HuH-7.5 (cell line): ENCODE results near the gene OAS1.
"Not testable (repeated sequence)": the region's sequence is repeated elsewhere in the genome, so short reads cannot be mapped to it uniquely, and the experiment has no call there.

ENCODE experiments used
- DNase-seq: peaks from one replicate; pipeline ENCODE4 v3.0.0; 2011; ENCODE audit warnings: low spot score

Gene OAS1

DNA sequence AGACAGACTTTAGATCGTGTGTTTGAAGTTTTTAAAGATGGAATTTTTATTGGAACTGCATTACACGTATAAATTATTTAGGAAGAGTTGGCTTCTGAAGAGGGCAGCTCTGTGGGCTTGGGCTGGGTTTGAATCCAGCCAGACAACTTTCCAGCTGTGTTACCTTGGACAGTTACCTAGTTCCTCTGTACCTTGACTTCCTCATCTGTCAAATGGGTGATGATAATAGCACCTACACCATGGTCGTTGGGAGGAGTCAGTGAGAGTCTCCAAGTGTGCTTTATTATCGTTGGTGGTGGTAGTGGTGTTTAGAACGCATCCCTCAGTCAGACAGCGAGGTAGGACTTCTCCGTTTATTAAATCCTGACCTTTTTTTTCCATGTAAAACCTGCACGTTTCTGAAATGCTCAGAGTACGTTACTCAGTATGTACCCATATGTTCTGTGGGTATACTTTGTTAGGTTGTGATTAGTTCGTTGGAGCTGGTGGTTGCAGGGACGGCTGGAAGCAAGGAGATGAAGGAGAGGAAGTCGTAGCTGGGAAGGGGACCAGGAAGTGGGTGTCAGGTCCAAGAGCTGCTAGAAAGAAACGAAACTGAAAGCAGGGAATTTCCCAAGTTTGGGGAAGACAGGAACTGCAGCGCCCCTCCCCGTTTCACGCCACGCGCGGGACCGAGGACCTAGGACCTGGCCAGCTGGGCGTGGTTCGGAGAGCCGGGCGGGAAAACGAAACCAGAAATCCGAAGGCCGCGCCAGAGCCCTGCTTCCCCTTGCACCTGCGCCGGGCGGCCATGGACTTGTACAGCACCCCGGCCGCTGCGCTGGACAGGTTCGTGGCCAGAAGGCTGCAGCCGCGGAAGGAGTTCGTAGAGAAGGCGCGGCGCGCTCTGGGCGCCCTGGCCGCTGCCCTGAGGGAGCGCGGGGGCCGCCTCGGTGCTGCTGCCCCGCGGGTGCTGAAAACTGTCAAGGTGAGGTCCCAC lies 31.3 kb downstream of the OAS1 start, which contains the start of gene OAS3:
Gene OAS3 (plus strand): TSS at position 734 of the 979 bp plus-strand sequence. CDS start 57 bp downstream, at position 791.
- peak; percentile 45 for DNase-seq

DNA sequence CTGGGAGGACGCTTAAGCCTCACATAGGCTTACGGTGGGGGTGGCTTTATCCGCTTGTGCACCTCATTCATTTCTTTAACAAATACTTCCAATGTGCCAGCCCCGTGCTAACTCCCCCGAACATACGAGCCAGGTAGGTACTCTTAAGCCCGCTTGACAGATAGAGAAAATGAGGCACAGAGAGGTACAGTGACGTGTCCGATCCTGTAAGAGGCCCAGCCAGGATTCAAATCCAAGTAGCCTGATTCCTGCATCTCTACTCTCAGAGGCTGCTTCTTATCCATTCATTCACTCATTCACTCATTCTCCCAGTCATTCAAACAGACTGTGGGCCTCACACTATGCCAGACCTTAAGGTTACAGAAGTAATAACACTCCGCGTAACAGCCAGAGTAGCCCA lies 32.0 kb downstream of the OAS1 start:
- no peak for DNase-seq

DNA sequence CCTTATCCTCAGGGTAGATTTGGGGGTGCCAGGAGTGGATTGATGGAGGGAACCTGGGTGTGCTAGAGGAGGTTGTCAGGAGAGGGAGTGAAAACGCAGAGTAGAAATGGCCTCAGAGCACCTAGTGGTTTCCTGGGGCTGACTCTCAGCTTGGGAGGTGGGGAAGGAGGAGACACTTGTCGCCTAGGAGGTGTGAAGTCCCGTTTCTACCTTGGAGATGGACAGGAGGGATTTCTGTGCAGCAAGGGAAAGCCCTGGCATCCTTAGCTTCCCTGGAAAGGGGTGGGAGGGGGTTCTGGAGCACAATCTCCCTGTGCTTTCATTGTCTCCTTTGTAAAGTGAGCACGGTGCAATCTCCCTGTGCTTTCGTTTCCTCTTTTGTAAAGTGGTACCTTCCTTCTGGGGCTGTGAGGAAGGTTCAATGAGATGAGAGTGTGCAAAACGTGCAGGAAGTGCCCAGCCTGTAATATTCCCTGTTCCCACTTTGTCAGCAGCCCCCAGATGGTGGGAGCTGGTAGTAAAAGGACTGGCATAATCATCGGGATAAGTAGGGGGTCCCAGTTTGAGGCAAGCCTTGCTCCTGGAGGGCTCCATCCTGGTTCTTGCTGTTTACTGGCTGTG lies 33.1 kb downstream of the OAS1 start:
- no peak for DNase-seq

DNA sequence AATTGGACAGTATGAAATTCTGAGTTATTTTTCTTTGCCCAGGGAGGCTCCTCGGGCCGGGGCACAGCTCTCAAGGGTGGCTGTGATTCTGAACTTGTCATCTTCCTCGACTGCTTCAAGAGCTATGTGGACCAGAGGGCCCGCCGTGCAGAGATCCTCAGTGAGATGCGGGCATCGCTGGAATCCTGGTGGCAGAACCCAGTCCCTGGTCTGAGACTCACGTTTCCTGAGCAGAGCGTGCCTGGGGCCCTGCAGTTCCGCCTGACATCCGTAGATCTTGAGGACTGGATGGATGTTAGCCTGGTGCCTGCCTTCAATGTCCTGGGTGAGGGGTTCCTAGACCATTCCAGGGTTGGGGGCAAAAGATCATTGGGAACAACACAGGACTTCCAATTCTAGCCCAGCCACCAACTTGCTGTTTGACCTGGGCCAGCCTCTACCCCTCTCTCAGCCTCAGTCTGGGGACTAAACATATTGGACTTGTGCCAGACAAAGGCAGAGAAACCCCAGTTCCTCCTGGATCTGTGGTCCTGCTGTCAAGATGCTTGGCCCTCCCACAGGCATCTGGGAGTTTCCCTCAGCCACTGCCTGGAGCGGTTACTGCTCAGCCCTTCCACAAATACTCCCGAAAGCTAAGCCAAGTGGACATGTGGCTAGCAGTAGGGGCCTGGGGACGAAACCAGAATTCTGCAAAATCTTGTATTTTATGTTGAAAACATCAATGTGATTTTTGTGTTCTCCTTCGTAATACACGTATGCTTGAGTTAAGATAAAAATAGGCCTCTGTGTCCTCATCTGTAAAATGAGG lies 35.0 kb downstream of the OAS1 start:
- DNase-seq: no peak

GRCh38 chr12:112942572-112942971 lies 35.8 kb downstream of the OAS1 start:
- no peak for DNase-seq

GRCh38 chr12:112944024-112944690 lies 37.4 kb downstream of the OAS1 start:
- DNase-seq: no peak

DNA sequence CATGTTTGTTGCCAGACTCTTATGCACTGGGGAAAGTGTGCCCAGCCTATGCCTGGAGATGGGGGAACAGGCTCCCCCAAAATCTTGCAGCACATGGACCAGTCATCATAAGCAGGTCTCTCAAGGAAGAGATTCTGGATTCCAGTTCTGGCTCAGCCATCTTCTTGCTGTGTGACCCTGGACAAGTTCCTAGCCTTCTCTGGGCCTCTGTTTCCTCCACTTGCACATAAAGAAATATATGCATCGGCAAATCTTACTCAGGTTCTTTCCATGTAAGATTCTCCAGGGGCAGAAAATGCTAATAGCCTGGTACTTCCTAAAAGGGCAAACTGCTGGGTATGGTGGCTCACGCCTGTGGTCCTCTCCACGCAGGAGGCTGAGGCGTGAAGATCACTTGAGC lies 38.8 kb downstream of the OAS1 start:
- DNase-seq: no peak

- no peak for DNase-seq
These were observed 39.7 kb downstream of the OAS1 start for GRCh38 chr12:112946236-112947000.

GRCh38 chr12:112947314-112947713 lies 40.6 kb downstream of the OAS1 start:
- DNase-seq: no peak

DNA sequence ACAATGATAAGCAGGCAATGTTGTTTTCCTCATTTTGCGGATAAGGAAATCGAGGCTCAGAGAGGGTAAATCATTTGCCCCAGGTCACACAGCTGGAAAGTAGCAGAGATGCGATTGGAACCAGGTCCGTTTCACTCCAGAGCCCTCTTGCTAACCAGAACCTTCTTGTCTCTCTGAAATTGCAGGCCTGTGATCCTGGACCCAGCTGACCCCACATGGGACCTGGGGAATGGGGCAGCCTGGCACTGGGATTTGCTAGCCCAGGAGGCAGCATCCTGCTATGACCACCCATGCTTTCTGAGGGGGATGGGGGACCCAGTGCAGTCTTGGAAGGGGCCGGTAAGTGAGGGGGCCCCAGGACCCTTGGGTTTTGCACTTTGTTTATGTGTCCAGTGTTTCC lies 41.0 kb downstream of the OAS1 start:
- DNase-seq: no peak

DNA sequence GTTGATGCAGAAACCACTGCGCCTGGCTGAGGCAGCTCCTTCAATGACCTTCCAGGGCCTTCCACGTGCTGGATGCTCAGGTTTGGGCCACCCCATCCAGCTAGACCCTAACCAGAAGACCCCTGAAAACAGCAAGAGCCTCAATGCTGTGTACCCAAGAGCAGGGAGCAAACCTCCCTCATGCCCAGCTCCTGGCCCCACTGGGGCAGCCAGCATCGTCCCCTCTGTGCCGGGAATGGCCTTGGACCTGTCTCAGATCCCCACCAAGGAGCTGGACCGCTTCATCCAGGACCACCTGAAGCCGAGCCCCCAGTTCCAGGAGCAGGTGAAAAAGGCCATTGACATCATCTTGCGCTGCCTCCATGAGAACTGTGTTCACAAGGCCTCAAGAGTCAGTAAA lies 42.0 kb downstream of the OAS1 start:
- no peak for DNase-seq

- DNase-seq: no peak
These were observed 43.9 kb downstream of the OAS1 start for GRCh38 chr12:112950701-112951100.

DNA sequence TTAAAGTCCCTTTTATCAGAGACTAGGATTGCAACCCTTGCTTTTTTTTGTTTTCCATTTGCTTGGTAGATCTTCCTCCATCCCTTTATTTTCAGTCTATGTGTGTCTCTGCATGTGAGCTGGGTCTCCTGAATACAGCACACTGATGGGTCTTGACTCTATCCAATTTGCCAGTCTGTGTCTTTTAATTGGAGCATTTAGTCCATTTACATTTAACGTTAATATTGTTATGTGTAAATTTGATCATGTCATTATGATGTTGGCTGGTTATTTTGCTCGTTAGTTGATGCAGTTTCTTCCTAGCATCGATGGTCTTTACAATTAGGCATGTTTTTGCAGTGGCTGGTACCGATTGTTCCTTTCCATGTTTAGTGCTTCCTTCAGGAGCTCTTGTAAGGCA lies 50.4 kb downstream of the OAS1 start:
- DNase-seq: not testable (repeated sequence)

GRCh38 chr12:112961074-112961473 lies 54.3 kb downstream of the OAS1 start:
- no peak for DNase-seq

- no peak for DNase-seq
These were observed 54.8 kb downstream of the OAS1 start for GRCh38 chr12:112961536-112961935.

GRCh38 chr12:112962561-112962960 lies 55.8 kb downstream of the OAS1 start:
- no peak for DNase-seq

DNA sequence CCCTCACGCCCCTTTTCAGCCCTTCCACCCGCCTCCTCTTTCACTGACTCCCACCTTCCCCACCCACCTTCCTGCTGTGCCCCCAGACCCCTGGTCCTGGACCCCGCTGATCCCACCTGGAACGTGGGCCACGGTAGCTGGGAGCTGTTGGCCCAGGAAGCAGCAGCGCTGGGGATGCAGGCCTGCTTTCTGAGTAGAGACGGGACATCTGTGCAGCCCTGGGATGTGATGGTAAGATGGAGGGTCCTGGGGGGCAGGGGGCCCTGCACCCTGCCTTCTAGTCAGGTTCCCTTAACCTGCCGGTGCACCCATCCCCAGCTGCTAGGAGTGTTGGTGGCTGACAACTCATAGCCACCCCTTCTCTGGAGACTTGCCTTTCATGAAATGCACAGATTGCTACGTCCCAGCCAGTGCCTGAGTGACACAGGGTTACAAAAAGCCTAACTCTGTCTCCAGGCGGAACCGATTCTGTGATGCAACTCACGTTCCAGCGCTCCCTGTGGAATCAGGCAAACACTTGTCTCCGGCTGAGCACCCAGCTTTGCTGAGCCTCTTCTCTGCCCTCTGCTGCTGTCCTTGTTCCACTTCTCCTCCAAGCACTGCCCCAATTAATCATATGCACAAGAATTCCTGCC lies 56.6 kb downstream of the OAS1 start:
- no peak for DNase-seq

- DNase-seq: no peak
These were observed 57.4 kb downstream of the OAS1 start for GRCh38 chr12:112964067-112964670.

GRCh38 chr12:112964915-112965314 lies 58.2 kb downstream of the OAS1 start:
- DNase-seq: no peak

- DNase-seq: no peak
These were observed 58.9 kb downstream of the OAS1 start for GRCh38 chr12:112965643-112966042.
